Panc1 (cell line): ENCODE measurements around the gene CRELD2. TPM values are rescaled to one million over a fixed set of nuclear protein-coding genes. Genes with fewer than 3 reads are reported as not detected.

Experiments
- ATAC-seq: fragments of 200-7000 bp; cut with Tn5 transposase; 2 replicates; pipeline ENCODE4 v1.9.1; 2020; ENCODE audit warnings: mild to moderate bottlenecking, moderate library complexity
- BruUV-seq: library from RNA; stranded (reverse); fragments of 400-500 nt; replicated peaks from 2 replicates; lab custom pipeline; 2021; lab: Mats Ljungman, UMichigan
- CTCF ChIA-PET: fragments of 300-600 bp; sonication (Branson Sonifier 250); formaldehyde crosslinking; loops from one replicate; lab custom pipeline; 2022; ENCODE audit warnings: antibody characterized with exemption; lab: Charles Lee
- POLR2A ChIA-PET: fragments of 300-600 bp; sonication (Branson Sonifier 250); formaldehyde crosslinking; loops from one replicate; lab custom pipeline; 2022; ENCODE audit warnings: antibody characterized with exemption; lab: Charles Lee
- DNase-seq: peaks from one replicate; pipeline ENCODE4 v3.0.0-alpha.2; 2010; ENCODE audit warnings: low read depth, low spot score
- H3K27ac ChIP-seq: 2 replicates; pipeline ENCODE4 v1.5.1; 2011; ENCODE audit warnings: mild to moderate bottlenecking, low read length, inconsistent platforms
- H3K27me3 ChIP-seq: fragments of 200-500 bp; sonication (Bioruptor generic); 2 replicates; pipeline ENCODE4 v1.6.0; 2014; ENCODE audit warnings: low read length, inconsistent platforms; ENCODE audit not compliant: control insufficient read depth, insufficient read depth
- H3K36me3 ChIP-seq: fragments of 200-500 bp; sonication (Bioruptor generic); 2 replicates; pipeline ENCODE4 v1.5.1; 2014; ENCODE audit warnings: inconsistent platforms, mild to moderate bottlenecking, low read length, moderate library complexity; ENCODE audit not compliant: control insufficient read depth, insufficient read depth
- H3K4me1 ChIP-seq: 2 replicates; pipeline ENCODE4 v1.5.1; 2011; ENCODE audit warnings: inconsistent platforms, mild to moderate bottlenecking, low read length, moderate library complexity; ENCODE audit not compliant: control insufficient read depth, insufficient read depth
- H3K4me3 ChIP-seq, 2 experiments: 2 replicates each; pipeline ENCODE4 v1.5.1; 2011 to 2012; ENCODE audit warnings: low read depth in 2 of 2, low read length in 2 of 2, mild to moderate bottlenecking in 2 of 2, inconsistent platforms in 1 of 2, moderate library complexity in 1 of 2
- H3K9me3 ChIP-seq: fragments of 200-500 bp; sonication (Bioruptor generic); 2 replicates; pipeline ENCODE4 v1.5.1; 2014; ENCODE audit warnings: low read depth, mild to moderate bottlenecking, inconsistent platforms, low read length, moderate library complexity; ENCODE audit not compliant: control insufficient read depth, insufficient read depth
- POLR2AphosphoS5 ChIP-seq: IDR thresholded peaks from 2 replicates; pipeline ENCODE4 v1.6.1; 2012; ENCODE audit warnings: mild to moderate bottlenecking, low read depth, low read length, moderate library complexity
- REST ChIP-seq, 2 experiments: IDR thresholded peaks; 2 replicates each; pipeline ENCODE4 v1.6.1; 2011 to 2012; ENCODE audit warnings: low read depth in 2 of 2, control low read depth in 1 of 2, low read length in 1 of 2, mild to moderate bottlenecking in 1 of 2, moderate library complexity in 1 of 2; ENCODE audit not compliant: insufficient read depth in 1 of 2
- SIN3A ChIP-seq: IDR thresholded peaks from 2 replicates; pipeline ENCODE4 v1.6.1; 2012; ENCODE audit warnings: low read depth, mild to moderate bottlenecking, low read length, moderate library complexity, borderline replicate concordance; ENCODE audit not compliant: insufficient read depth
- TCF7L2 ChIP-seq: IDR thresholded peaks from 2 replicates; pipeline ENCODE4 v1.6.1; 2011; ENCODE audit warnings: mild to moderate bottlenecking, low read depth, low read length, inconsistent platforms
- in situ Hi-C: cut with HindIII; loops from 2 replicates; pipeline ENCODE4 v1.10.0; 2016; ENCODE audit warnings: low sequenced_read_pairs, low pct_unique_long_range_greater_than_20kb
- intact Hi-C: fragments of 100-400 bp; cut with micrococcal nuclease; formaldehyde crosslinking; loops from one replicate; pipeline ENCODE4 v1.10.0; 2022; ENCODE audit not compliant: unreplicated experiment
- total RNA-seq: library from RNA; stranded (reverse); gene quantifications from one replicate; pipeline ENCODE4 v1.2.1, GENCODE V29; 2021; ENCODE audit not compliant: unreplicated experiment
- TF ChIP-seq, protein P1 (sequence below): fragments of 450-650 bp; IDR thresholded peaks from 2 replicates; pipeline ENCODE4 v1.5.1; 2017; ENCODE audit warnings: mild to moderate bottlenecking

The CRELD2 gene
- total RNA-seq, 1 experiment from 2014 or later = 59.7 TPM

- ChIA-PET CTCF (interaction anchor here (0.5 to 0.6 kb wide), 2 partner anchors 92 to 556 kb away, joined by 3 to 4 read pairs; no protein-coding TSS in a partner anchor), POLR2A (no interaction called here)
- in situ Hi-C loops = no loop called here
- intact Hi-C loops = no loop called here
- ATAC-seq (no peak), DNase-seq (no peak)
- no peak overlapping the region for H3K27ac ChIP-seq
- TF ChIP-seq POLR2AphosphoS5 (no peak), REST (IDR thresholded peaks at IDR 0.05; ENCODE audit: insufficient read depth in 1 of 2, low read depth in 2 of 2, low read length in 1 of 2) (no peak), SIN3A (no peak), TCF7L2 (no peak)
- TF ChIP-seq, protein P1, sequence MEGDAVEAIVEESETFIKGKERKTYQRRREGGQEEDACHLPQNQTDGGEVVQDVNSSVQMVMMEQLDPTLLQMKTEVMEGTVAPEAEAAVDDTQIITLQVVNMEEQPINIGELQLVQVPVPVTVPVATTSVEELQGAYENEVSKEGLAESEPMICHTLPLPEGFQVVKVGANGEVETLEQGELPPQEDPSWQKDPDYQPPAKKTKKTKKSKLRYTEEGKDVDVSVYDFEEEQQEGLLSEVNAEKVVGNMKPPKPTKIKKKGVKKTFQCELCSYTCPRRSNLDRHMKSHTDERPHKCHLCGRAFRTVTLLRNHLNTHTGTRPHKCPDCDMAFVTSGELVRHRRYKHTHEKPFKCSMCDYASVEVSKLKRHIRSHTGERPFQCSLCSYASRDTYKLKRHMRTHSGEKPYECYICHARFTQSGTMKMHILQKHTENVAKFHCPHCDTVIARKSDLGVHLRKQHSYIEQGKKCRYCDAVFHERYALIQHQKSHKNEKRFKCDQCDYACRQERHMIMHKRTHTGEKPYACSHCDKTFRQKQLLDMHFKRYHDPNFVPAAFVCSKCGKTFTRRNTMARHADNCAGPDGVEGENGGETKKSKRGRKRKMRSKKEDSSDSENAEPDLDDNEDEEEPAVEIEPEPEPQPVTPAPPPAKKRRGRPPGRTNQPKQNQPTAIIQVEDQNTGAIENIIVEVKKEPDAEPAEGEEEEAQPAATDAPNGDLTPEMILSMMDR = no peak
- peaks cover 4% of the 10 kb centered on the region; the same call in 1 of the 2 replicates for H3K36me3 ChIP-seq
- no peaks in the 10 kb centered on the region for H3K27me3 ChIP-seq
- no peaks in the 10 kb centered on the region for H3K9me3 ChIP-seq
- H3K4me3 ChIP-seq = no peak overlapping the region
- H3K4me1 ChIP-seq = peaks cover 3% of the 10 kb centered on the region; the same call in 1 of the 2 replicates
- no TSS peak for BruUV-seq
Observed at GRCh38 chr22:49921508-49922278, 3.3 kb downstream of the CRELD2 start.

- Histone ChIP-seq H3K36me3 (peaks cover 4% of the 10 kb centered on the region; the same call in 1 of the 2 replicates), H3K27me3 (no peaks in the 10 kb centered on the region), H3K4me1 (peaks cover 3% of the 10 kb centered on the region; the same call in 1 of the 2 replicates), H3K4me3 (no peak overlapping the region), H3K27ac (no peak overlapping the region), H3K9me3 (no peaks in the 10 kb centered on the region)
- no peak for ATAC-seq
- intact Hi-C loops (no loop called here), in situ Hi-C loops (no loop called here)
- no peak for DNase-seq
- POLR2A ChIA-PET = no interaction called here
- TF ChIP-seq TCF7L2 (no peak), REST (IDR thresholded peaks at IDR 0.05; ENCODE audit: insufficient read depth in 1 of 2, low read depth in 2 of 2, low read length in 1 of 2) (no peak), POLR2AphosphoS5 (no peak), SIN3A (no peak)
- TF ChIP-seq, protein P1 = no peak
- no TSS peak for BruUV-seq
- CTCF ChIA-PET = interaction anchor here (0.6 kb wide), 1 partner anchor 556 kb away, joined by 4 read pairs; no protein-coding TSS in a partner anchor
Observed at GRCh38 chr22:49922484-49922883, 4.0 kb downstream of the CRELD2 start.
